Hepatocyte (in vitro differentiated cells): Measurements from ENCODE around the gene ALPP. TPM values are rescaled to one million over a fixed set of nuclear protein-coding genes. Genes with fewer than 3 reads are reported as not detected.

Experiments used
- DNase-seq: peaks from one replicate; pipeline ENCODE4 v3.0.0-alpha.2; 2016; ENCODE audit warnings: low spot score
- H2AFZ ChIP-seq: fragments of 200-600 bp; sonication (generic); 2 replicates; pipeline ENCODE4 v1.6.0; 2016; ENCODE audit warnings: antibody characterized with exemption, mild to moderate bottlenecking
- H3K27ac ChIP-seq: fragments of 200-600 bp; sonication (generic); 2 replicates; pipeline ENCODE4 v1.5.1; 2016; ENCODE audit warnings: mild to moderate bottlenecking
- H3K27me3 ChIP-seq: fragments of 200-600 bp; sonication (generic); 2 replicates; pipeline ENCODE4 v1.6.1; 2016
- H3K36me3 ChIP-seq: fragments of 200-600 bp; sonication (generic); replicated peaks from 2 replicates; pipeline ENCODE4 v1.5.1; 2016; ENCODE audit warnings: low read depth; ENCODE audit not compliant: insufficient read depth
- H3K4me1 ChIP-seq: fragments of 200-600 bp; sonication (generic); 2 replicates; pipeline ENCODE4 v1.5.1; 2016; ENCODE audit warnings: mild to moderate bottlenecking, moderate library complexity; ENCODE audit not compliant: insufficient read depth
- H3K4me2 ChIP-seq: fragments of 200-600 bp; sonication (generic); 2 replicates; pipeline ENCODE4 v1.6.0; 2016
- H3K4me3 ChIP-seq: fragments of 200-600 bp; sonication (generic); 2 replicates; pipeline ENCODE4 v1.5.1; 2016; ENCODE audit warnings: mild to moderate bottlenecking
- H3K79me2 ChIP-seq: fragments of 200-600 bp; sonication (generic); 2 replicates; pipeline ENCODE4 v1.6.0; 2017; ENCODE audit warnings: mild to moderate bottlenecking
- H3K9me2 ChIP-seq: fragments of 200-600 bp; sonication (generic); replicated peaks from 2 replicates; pipeline ENCODE4 v1.6.0; 2017; ENCODE audit warnings: mild to moderate bottlenecking; ENCODE audit not compliant: insufficient read depth
- H3K9me3 ChIP-seq: fragments of 200-600 bp; sonication (generic); 2 replicates; pipeline ENCODE4 v1.5.1; 2016; ENCODE audit warnings: low read depth, mild to moderate bottlenecking
- H4K20me1 ChIP-seq: fragments of 200-600 bp; sonication (generic); 2 replicates; pipeline ENCODE4 v1.6.0; 2016; ENCODE audit warnings: mild to moderate bottlenecking; ENCODE audit not compliant: insufficient read depth, poor library complexity, severe bottlenecking
- EZH2 ChIP-seq: fragments of 200-600 bp; sonication (generic); IDR thresholded peaks from 2 replicates; pipeline ENCODE4 v1.6.1; 2016; ENCODE audit warnings: antibody characterized with exemption, mild to moderate bottlenecking, borderline replicate concordance
- EZH2phosphoT487 ChIP-seq: fragments of 200-600 bp; sonication (generic); IDR thresholded peaks from one replicate; pipeline ENCODE4 v1.6.1; 2018; ENCODE audit warnings: antibody characterized with exemption, mild to moderate bottlenecking, low read depth, moderate library complexity; ENCODE audit not compliant: unreplicated experiment, severe bottlenecking
- WGBS: methylation state at CpG from one replicate; pipeline ENCODE4 v1.1.6; 2016; ENCODE audit warnings: low lambda C conversion rate; ENCODE audit errors: missing lambda C conversion rate; 5-methylcytosine and 5-hydroxymethylcytosine counted together
- polyA plus RNA-seq: library from polyadenylated mRNA; unstranded; fragments of >200 nt; fragmentation: Nextera tagmentation; extraction: Ambion mirVana; gene quantifications from 2 replicates; pipeline ENCODE4 v1.2.1, GENCODE V29; 2016
- total RNA-seq: library from RNA; depleted of rRNA; stranded (reverse); fragments of >200 nt; gene quantifications from 2 replicates; pipeline ENCODE4 v1.2.3, GENCODE V29; 2014
- TF ChIP-seq, protein P1 (sequence below): fragments of 200-600 bp; sonication (generic); IDR thresholded peaks from 2 replicates; pipeline ENCODE4 v1.5.1; 2016; ENCODE audit warnings: antibody characterized with exemption, mild to moderate bottlenecking; ENCODE audit not compliant: poor library complexity

ALPP gene
- total and polyA plus RNA-seq, 2 experiments from 2014 or later: 1.2 to 6.5 TPM

- no peak for TF ChIP-seq EZH2phosphoT487
- TF ChIP-seq, protein P1, sequence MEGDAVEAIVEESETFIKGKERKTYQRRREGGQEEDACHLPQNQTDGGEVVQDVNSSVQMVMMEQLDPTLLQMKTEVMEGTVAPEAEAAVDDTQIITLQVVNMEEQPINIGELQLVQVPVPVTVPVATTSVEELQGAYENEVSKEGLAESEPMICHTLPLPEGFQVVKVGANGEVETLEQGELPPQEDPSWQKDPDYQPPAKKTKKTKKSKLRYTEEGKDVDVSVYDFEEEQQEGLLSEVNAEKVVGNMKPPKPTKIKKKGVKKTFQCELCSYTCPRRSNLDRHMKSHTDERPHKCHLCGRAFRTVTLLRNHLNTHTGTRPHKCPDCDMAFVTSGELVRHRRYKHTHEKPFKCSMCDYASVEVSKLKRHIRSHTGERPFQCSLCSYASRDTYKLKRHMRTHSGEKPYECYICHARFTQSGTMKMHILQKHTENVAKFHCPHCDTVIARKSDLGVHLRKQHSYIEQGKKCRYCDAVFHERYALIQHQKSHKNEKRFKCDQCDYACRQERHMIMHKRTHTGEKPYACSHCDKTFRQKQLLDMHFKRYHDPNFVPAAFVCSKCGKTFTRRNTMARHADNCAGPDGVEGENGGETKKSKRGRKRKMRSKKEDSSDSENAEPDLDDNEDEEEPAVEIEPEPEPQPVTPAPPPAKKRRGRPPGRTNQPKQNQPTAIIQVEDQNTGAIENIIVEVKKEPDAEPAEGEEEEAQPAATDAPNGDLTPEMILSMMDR: no peak
- peak; percentile 5 for TF ChIP-seq EZH2
- Histone ChIP-seq H3K27me3 (peaks cover 15% of the 10 kb centered on the region), H3K4me3 (no peak overlapping the region)
Measured at GRCh38 chr2:232386490-232386739, 7.9 kb downstream of the ALPP start.

GRCh38 chr2:232386740-232387450, 8.3 kb downstream of the ALPP start:
- Histone ChIP-seq H3K4me1 (peaks cover 19% of the 10 kb centered on the region), H3K27me3 (peaks cover 15% of the 10 kb centered on the region), H3K79me2 (no peaks in the 10 kb centered on the region), H3K4me3 (no peak overlapping the region), H3K9me3 (no peaks in the 10 kb centered on the region), H3K27ac (peak overlapping the region; percentile 86), H3K4me2 (peak overlapping the region; percentile 63), H4K20me1 (no peaks in the 10 kb centered on the region), H3K36me3 (no peaks in the 10 kb centered on the region), H3K9me2 (no peaks in the 10 kb centered on the region), H2AFZ (peak overlapping the region; percentile 35)
- TF ChIP-seq EZH2: peak; percentile 35
- TF ChIP-seq EZH2phosphoT487: no peak
- DNase-seq: no peak
- 45% methylated on average over 65 of the region's 75 CpGs for WGBS

More at GRCh38 chr2:232386490-232386739, 7.9 kb downstream of the ALPP start:
- no peaks in the 10 kb centered on the region for H4K20me1 ChIP-seq
- WGBS: 31% methylated on average over 23 of the region's 23 CpGs
- DNase-seq: no peak
- H3K36me3 ChIP-seq: no peaks in the 10 kb centered on the region
- H3K9me3 ChIP-seq: no peaks in the 10 kb centered on the region
- no peaks in the 10 kb centered on the region for H3K79me2 ChIP-seq
- H3K9me2 ChIP-seq: no peaks in the 10 kb centered on the region
- peak overlapping the region; percentile 63 for H3K4me2 ChIP-seq
- H3K4me1 ChIP-seq: peaks cover 19% of the 10 kb centered on the region
- peak overlapping the region; percentile 86 for H3K27ac ChIP-seq
- H2AFZ ChIP-seq: peak overlapping the region; percentile 35

- Histone ChIP-seq H2AFZ (no peak overlapping the region), H3K27ac (no peak overlapping the region), H3K27me3 (peaks cover 15% of the 10 kb centered on the region), H3K36me3 (no peaks in the 10 kb centered on the region), H3K79me2 (no peaks in the 10 kb centered on the region), H3K4me2 (peak overlapping the region; percentile 63), H3K4me3 (no peak overlapping the region), H3K9me3 (no peaks in the 10 kb centered on the region), H4K20me1 (no peaks in the 10 kb centered on the region), H3K4me1 (peaks cover 19% of the 10 kb centered on the region), H3K9me2 (no peaks in the 10 kb centered on the region)
- WGBS: 65% methylated on average over 31 of the region's 50 CpGs
- TF ChIP-seq, protein P1: no peak
- TF ChIP-seq EZH2phosphoT487 (no peak), EZH2 (no peak)
- no peak for DNase-seq
Measured at GRCh38 chr2:232387451-232388171, 9.1 kb downstream of the ALPP start.

- DNase-seq: no peak
- peak overlapping the region; percentile 63 for H3K4me2 ChIP-seq
- no peak overlapping the region for H3K27ac ChIP-seq
- no peaks in the 10 kb centered on the region for H3K9me3 ChIP-seq
- 51% methylated on average over 41 of the region's 42 CpGs for WGBS
- H3K9me2 ChIP-seq: no peaks in the 10 kb centered on the region
- H3K4me3 ChIP-seq: no peak overlapping the region
- TF ChIP-seq EZH2 (no peak), EZH2phosphoT487 (no peak)
- TF ChIP-seq, protein P1: no peak
- H3K27me3 ChIP-seq: peaks cover 15% of the 10 kb centered on the region
- H2AFZ ChIP-seq: no peak overlapping the region
- H3K4me1 ChIP-seq: peaks cover 19% of the 10 kb centered on the region
- no peaks in the 10 kb centered on the region for H3K36me3 ChIP-seq
- no peaks in the 10 kb centered on the region for H4K20me1 ChIP-seq
- no peaks in the 10 kb centered on the region for H3K79me2 ChIP-seq
Measured at GRCh38 chr2:232388324-232388891, 9.9 kb downstream of the ALPP start.
